Activated CD4-positive, alpha-beta T cell treated with anti-CD3 and anti-CD28 coated beads, Interleukin-2, amount 10 ng/mL, durations not matched to agents 24 days and 14 days (primary cell): Measurements from ENCODE around the gene BCKDK. TPM values are rescaled to one million over a fixed set of nuclear protein-coding genes. Genes with fewer than 3 reads are reported as not detected.
A peak's percentile ranks its signal among the peaks of the same experiment; 100 is the strongest.
"Not testable (repeated sequence)": the region's sequence is repeated elsewhere in the genome, so short reads cannot be mapped to it uniquely, and the experiment has no call there.

Experiments used
- DNase-seq: peaks from one replicate; pipeline ENCODE4 v3.0.0; 2022
- H3K27ac Mint-ChIP-seq: one replicate; pipeline ENCODE4 v1.8.0; 2022; ENCODE audit warnings: mild to moderate bottlenecking, mixed read lengths
- H3K27me3 Mint-ChIP-seq: one replicate; pipeline ENCODE4 v1.8.0; 2022; ENCODE audit warnings: mixed read lengths
- H3K36me3 Mint-ChIP-seq: one replicate; pipeline ENCODE4 v1.8.0; 2022; ENCODE audit warnings: low read depth, mild to moderate bottlenecking, mixed read lengths
- H3K4me1 Mint-ChIP-seq: one replicate; pipeline ENCODE4 v1.8.0; 2021; ENCODE audit warnings: mixed read lengths
- H3K4me3 Mint-ChIP-seq: one replicate; pipeline ENCODE4 v1.8.0; 2022; ENCODE audit warnings: mild to moderate bottlenecking, moderate library complexity, mixed read lengths
- H3K9me3 Mint-ChIP-seq: one replicate; pipeline ENCODE4 v1.8.0; 2021; ENCODE audit warnings: mixed read lengths
- intact Hi-C: fragments of 100-400 bp; cut with micrococcal nuclease; formaldehyde crosslinking; loops from one replicate; pipeline ENCODE4 v1.15.1; 2023
- total RNA-seq: library from RNA; stranded (reverse); gene quantifications from 2 replicates; pipeline ENCODE4 v1.2.3, GENCODE V29; 2022

Gene BCKDK
- total RNA-seq, 1 donor from 2014 or later, result 44.3 TPM

DNA sequence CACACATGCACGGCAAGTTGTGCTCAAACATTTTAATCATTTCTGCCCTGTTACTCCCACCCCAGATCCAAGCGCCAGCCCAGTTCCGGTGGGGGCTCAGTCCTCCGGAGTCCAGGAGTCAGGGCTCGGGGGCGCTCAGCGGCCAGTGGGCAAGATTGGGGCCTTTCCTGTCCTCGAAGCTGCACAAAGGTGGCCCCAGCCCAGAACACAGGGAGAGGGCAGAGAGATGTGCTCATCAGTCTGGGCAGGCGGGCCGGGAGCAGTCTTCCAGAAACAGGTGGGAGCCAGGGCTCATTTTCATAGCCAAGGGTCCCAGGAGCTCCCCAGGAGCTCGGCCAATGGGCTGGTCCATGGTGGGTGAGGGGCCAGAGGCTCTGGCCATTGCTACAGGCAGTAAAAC, 23.2 kb downstream of the BCKDK start:
- no peak for DNase-seq
- no peak overlapping the region for H3K27ac Mint-ChIP-seq
- no peaks in the 10 kb centered on the region for H3K9me3 Mint-ChIP-seq
- H3K4me1 Mint-ChIP-seq, result peaks cover 6% of the 10 kb centered on the region
- H3K4me3 Mint-ChIP-seq, result no peak overlapping the region
- H3K27me3 Mint-ChIP-seq, result no peaks in the 10 kb centered on the region
- peaks cover 21% of the 10 kb centered on the region for H3K36me3 Mint-ChIP-seq
- intact Hi-C loops, result no loop called here

DNA sequence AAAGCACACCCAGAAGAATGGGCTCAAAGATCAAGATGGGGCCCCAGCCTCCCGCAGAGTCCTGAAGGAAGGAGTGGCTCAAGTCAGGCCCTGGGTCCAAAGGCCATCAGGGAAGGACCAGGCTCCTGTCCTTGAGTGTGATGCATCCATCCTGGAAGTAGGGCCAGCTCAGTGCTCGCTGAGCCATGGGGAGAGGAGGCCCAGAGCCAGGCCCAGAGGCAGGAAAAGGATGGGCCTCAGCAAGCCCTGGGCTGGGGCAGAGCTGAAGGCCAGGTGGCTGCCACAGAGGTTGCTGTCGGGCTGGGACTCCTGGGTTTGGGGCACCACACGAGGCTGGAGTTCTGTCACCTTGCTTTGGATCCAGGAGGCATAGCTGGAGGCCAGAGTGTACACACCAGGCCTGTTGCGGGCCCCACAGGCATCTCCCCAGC, 23.7 kb downstream of the BCKDK start:
- intact Hi-C loops, result no loop called here
- peaks cover 20% of the 10 kb centered on the region for H3K36me3 Mint-ChIP-seq
- no peak for DNase-seq
- H3K27me3 Mint-ChIP-seq, result no peaks in the 10 kb centered on the region
- no peak overlapping the region for H3K27ac Mint-ChIP-seq
- H3K9me3 Mint-ChIP-seq, result no peaks in the 10 kb centered on the region
- peaks cover 6% of the 10 kb centered on the region for H3K4me1 Mint-ChIP-seq
- no peak overlapping the region for H3K4me3 Mint-ChIP-seq

DNA sequence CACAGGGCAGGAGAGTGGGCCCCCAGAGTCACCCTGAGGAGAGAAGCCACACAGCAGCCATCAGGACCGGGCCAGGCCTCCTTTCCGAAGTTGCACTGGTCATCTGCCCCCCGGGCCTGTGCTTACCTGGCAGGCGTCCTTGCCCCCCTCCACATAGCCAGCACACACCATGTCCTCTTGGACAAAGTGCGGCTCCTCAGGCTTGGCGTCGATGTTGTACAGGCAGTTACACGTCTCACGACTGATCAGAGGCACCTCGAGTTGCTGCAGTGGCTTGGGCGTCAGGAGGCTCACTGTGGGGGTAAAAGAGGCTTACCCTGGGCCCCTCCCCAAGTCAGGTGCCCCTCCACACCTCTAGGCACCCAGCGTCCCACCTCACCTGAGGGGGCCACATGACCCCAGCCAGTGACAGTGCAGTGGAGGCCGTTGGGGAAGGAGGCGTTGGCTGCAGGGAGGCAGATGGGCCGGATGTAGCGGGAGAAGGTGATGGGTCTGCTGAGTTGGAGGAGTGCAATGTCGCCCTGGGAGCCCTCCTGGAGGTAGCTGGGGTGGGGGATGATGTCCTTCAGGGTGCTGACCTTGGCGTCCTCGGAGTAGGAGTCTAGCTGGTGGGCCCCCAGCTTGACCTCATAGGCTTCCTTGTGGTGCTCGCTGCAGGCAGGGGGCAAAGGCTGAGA, 24.3 kb downstream of the BCKDK start:
- Mint-ChIP-seq H3K36me3 (peaks cover 20% of the 10 kb centered on the region), H3K4me3 (no peak overlapping the region), H3K4me1 (peaks cover 6% of the 10 kb centered on the region), H3K27ac (no peak overlapping the region), H3K9me3 (no peaks in the 10 kb centered on the region), H3K27me3 (no peaks in the 10 kb centered on the region)
- DNase-seq, result no peak
- intact Hi-C loops, result no loop called here

DNA sequence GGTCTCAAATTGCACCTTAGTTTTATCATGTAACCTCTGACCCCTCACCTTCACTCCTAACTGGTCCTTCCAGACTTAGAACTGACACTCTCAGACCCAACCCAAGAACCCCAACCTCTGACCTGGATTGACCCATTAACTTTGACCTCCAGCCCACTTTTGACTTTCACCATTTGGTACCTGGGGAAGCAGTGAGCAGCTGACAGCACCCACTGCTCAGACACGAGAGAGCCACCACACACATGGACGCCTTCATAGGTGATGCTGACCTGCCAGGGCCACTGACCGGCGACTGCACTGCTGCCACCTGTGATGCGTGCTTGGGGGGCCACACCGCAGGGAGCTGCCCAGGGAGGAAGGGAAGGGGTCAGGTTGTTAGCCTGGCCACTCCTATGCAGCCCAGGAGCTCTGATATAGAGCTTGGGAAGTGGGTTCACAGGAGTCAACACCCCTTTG, 24.9 kb downstream of the BCKDK start:
- DNase-seq, result no peak
- Mint-ChIP-seq H3K27me3 (no peaks in the 10 kb centered on the region), H3K27ac (no peak overlapping the region), H3K4me1 (peaks cover 2% of the 10 kb centered on the region), H3K4me3 (no peak overlapping the region), H3K9me3 (no peaks in the 10 kb centered on the region), H3K36me3 (peaks cover 15% of the 10 kb centered on the region)
- intact Hi-C loops, result no loop called here

- no peaks in the 10 kb centered on the region for H3K4me1 Mint-ChIP-seq
- H3K9me3 Mint-ChIP-seq, result no peaks in the 10 kb centered on the region
- H3K36me3 Mint-ChIP-seq, result peaks cover 8% of the 10 kb centered on the region
- H3K27ac Mint-ChIP-seq, result no peak overlapping the region
- no peak overlapping the region for H3K4me3 Mint-ChIP-seq
- no peaks in the 10 kb centered on the region for H3K27me3 Mint-ChIP-seq
- intact Hi-C loops, result no loop called here
- DNase-seq, result no peak
Observed at GRCh38 chr16:31134091-31134571, 25.9 kb downstream of the BCKDK start.

GRCh38 chr16:31134625-31135534, 26.7 kb downstream of the BCKDK start:
- no peak for DNase-seq
- Mint-ChIP-seq H3K36me3 (peaks cover 8% of the 10 kb centered on the region), H3K27ac (no peak overlapping the region), H3K9me3 (no peaks in the 10 kb centered on the region), H3K4me3 (no peak overlapping the region), H3K27me3 (no peaks in the 10 kb centered on the region), H3K4me1 (no peaks in the 10 kb centered on the region)
- intact Hi-C loops, result no loop called here

GRCh38 chr16:31135535-31136286, 27.5 kb downstream of the BCKDK start, which contains the start of gene PRSS8:
Gene PRSS8, minus strand, starts transcription at chr16:31135727. Its CDS starts 229 bp downstream, at chr16:31135498.
- Mint-ChIP-seq H3K4me3 (no peak within 1 kb of the TSS), H3K4me1 (no peaks in the 10 kb centered on the region), H3K27me3 (no peaks in the 10 kb centered on the region), H3K36me3 (peaks cover 6% of the 10 kb centered on the region), H3K9me3 (no peaks in the 10 kb centered on the region), H3K27ac (no peak within 1 kb of the TSS)
- no peak for DNase-seq
- intact Hi-C loops, result no loop called here

DNA sequence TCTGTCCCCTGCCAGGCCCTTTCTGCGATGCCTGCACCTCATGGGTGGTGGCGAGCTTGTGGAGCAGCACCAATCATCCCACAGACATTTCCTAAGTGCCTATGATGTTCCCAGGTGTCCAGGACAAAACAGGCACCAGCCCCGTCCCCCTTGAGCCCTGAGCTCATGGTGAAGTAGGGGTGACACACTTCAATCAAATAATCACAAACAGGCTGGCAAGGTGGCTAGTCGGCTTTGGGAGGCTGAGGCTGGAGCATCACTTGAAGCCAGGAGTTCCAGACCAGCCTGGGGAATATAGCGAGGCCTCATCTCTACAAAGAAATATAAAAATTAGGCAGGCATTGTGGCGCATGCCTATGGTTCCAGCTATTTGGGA, 28.1 kb downstream of the BCKDK start:
- no peaks in the 10 kb centered on the region for H3K4me1 Mint-ChIP-seq
- H3K9me3 Mint-ChIP-seq, result no peaks in the 10 kb centered on the region
- H3K4me3 Mint-ChIP-seq, result no peak overlapping the region
- H3K27ac Mint-ChIP-seq, result no peak overlapping the region
- intact Hi-C loops, result no loop called here
- peaks cover 2% of the 10 kb centered on the region for H3K36me3 Mint-ChIP-seq
- no peaks in the 10 kb centered on the region for H3K27me3 Mint-ChIP-seq
- no peak for DNase-seq

- H3K36me3 Mint-ChIP-seq, intact Hi-C loops, H3K4me1 Mint-ChIP-seq, H3K27ac Mint-ChIP-seq, H3K27me3 Mint-ChIP-seq, DNase-seq, H3K4me3 Mint-ChIP-seq, H3K9me3 Mint-ChIP-seq: not testable (repeated sequence)
Observed at GRCh38 chr16:31136822-31137499, 28.8 kb downstream of the BCKDK start.

GRCh38 chr16:31138621-31139578, 30.7 kb downstream of the BCKDK start:
- no peak for DNase-seq
- Mint-ChIP-seq H3K36me3 (no peaks in the 10 kb centered on the region), H3K4me3 (no peak overlapping the region), H3K4me1 (peaks cover 7% of the 10 kb centered on the region), H3K9me3 (no peaks in the 10 kb centered on the region), H3K27me3 (no peaks in the 10 kb centered on the region), H3K27ac (no peak overlapping the region)
- intact Hi-C loops, result no loop called here

- not testable (repeated sequence) for DNase-seq, H3K4me1 Mint-ChIP-seq, H3K27me3 Mint-ChIP-seq, H3K27ac Mint-ChIP-seq, H3K9me3 Mint-ChIP-seq, H3K4me3 Mint-ChIP-seq, H3K36me3 Mint-ChIP-seq
- intact Hi-C loops, result loop anchor here (5.0 kb wide), 2 partner anchors 34 to 144 kb away; partner anchors contain the start of gene BCKDK
Observed at GRCh38 chr16:31141071-31141469, 32.9 kb downstream of the BCKDK start.

- H3K4me3 Mint-ChIP-seq, result peak overlapping the region; percentile 69
- H3K4me1 Mint-ChIP-seq, result peaks cover 8% of the 10 kb centered on the region
- intact Hi-C loops, result loop anchor here (1.0 to 5.0 kb wide), 11 partner anchors 24 to 318 kb away; partner anchors contain the start of genes ARMC5, BCKDK, FBXL19 and FUS
- H3K9me3 Mint-ChIP-seq, result no peaks in the 10 kb centered on the region
- H3K36me3 Mint-ChIP-seq, result no peaks in the 10 kb centered on the region
- peak; percentile 74 for DNase-seq
- peak overlapping the region; percentile 82 for H3K27ac Mint-ChIP-seq
- no peaks in the 10 kb centered on the region for H3K27me3 Mint-ChIP-seq
Observed at GRCh38 chr16:31141489-31142108, 33.4 kb downstream of the BCKDK start.
